Endothelial cell of umbilical vein (primary cell): ENCODE data around the gene COL18A1. TPM values are rescaled to one million over a fixed set of nuclear protein-coding genes. Genes with fewer than 3 reads are reported as not detected.

Experiments used
- BruUV-seq: library from RNA; stranded (reverse); fragments of 400-500 nt; replicated peaks from 2 replicates; lab custom pipeline; 2021; lab: Mats Ljungman, UMichigan
- CTCF ChIA-PET: fragments of 300-600, 350-600 bp; sonication (Branson Sonifier 250); formaldehyde crosslinking; loops from one replicate; lab custom pipeline; 2021; ENCODE audit warnings: antibody characterized with exemption, inconsistent platforms; lab: Charles Lee
- POLR2A ChIA-PET: fragments of 300-600, 350-600 bp; sonication (Branson Sonifier 250); formaldehyde crosslinking; loops from one replicate; lab custom pipeline; 2021; ENCODE audit warnings: antibody characterized with exemption, inconsistent platforms; lab: Charles Lee
- DNase-seq: peaks from one replicate; pipeline ENCODE4 v3.0.0-alpha.2; 2011; ENCODE audit warnings: low read depth, low spot score
- FAIRE-seq: peaks from 2 replicates; lab custom pipeline; 2011; peaks lifted over from hg19 to GRCh38; lab: Jason Lieb, UNC
- H2AFZ ChIP-seq: 2 replicates; pipeline ENCODE4 v1.6.0; 2012; ENCODE audit warnings: low read depth, low read length, control low read depth, inconsistent platforms
- H3K27ac ChIP-seq: 2 replicates; pipeline ENCODE4 v1.5.1; 2011; ENCODE audit warnings: low read depth, mild to moderate bottlenecking, control low read depth, low read length, moderate library complexity; ENCODE audit not compliant: insufficient read depth
- H3K27me3 ChIP-seq, 2 experiments: 2 replicates each; pipeline versions ENCODE4 v1.6.0 to v1.6.1; 2011; ENCODE audit warnings: low read length in 2 of 2, mixed read lengths in 1 of 2; ENCODE audit not compliant: control insufficient read depth in 2 of 2, insufficient read depth in 2 of 2
- H3K36me3 ChIP-seq, 2 experiments: 2 replicates in 1 of 2; 3 replicates in 1 of 2; pipeline ENCODE4 v1.5.1; 2011; ENCODE audit warnings: low read length in 2 of 2, mild to moderate bottlenecking in 1 of 2, moderate library complexity in 1 of 2; ENCODE audit not compliant: control insufficient read depth in 2 of 2, insufficient read depth in 2 of 2; ENCODE audit errors: extremely low read depth in 1 of 2
- H3K4me1 ChIP-seq: 3 replicates; pipeline ENCODE4 v1.5.1; 2011; ENCODE audit warnings: mild to moderate bottlenecking, low read length; ENCODE audit not compliant: control insufficient read depth, insufficient read depth; ENCODE audit errors: extremely low read depth
- H3K4me2 ChIP-seq: 2 replicates; pipeline ENCODE4 v1.6.1; 2011; ENCODE audit warnings: low read length, control low read depth, mixed read lengths; ENCODE audit not compliant: insufficient read depth
- H3K4me3 ChIP-seq, 3 experiments: fragments of 200-600 bp in 1 of 3; sonication (generic), shearing (Covaris generic) in 1 of 3; replicated peaks in 1 of 3; 2 replicates each; pipeline ENCODE4 v1.5.1; 2011 to 2016; ENCODE audit warnings: control low read depth in 3 of 3, low read length in 3 of 3, mild to moderate bottlenecking in 2 of 3, inconsistent platforms in 1 of 3, low read depth in 1 of 3, moderate library complexity in 1 of 3; ENCODE audit not compliant: insufficient read depth in 1 of 3
- H3K79me2 ChIP-seq: 2 replicates; pipeline ENCODE4 v1.6.0; 2012; ENCODE audit warnings: low read length, inconsistent platforms; ENCODE audit not compliant: control insufficient read depth, insufficient read depth
- H3K9ac ChIP-seq: replicated peaks from 2 replicates; pipeline ENCODE3; 2011; ENCODE audit warnings: low read length, control low read depth; ENCODE audit not compliant: insufficient read depth; ENCODE audit errors: extremely low read depth
- H3K9me1 ChIP-seq: replicated peaks from 3 replicates; pipeline ENCODE4 v1.6.0; 2011; ENCODE audit warnings: mild to moderate bottlenecking, low read length; ENCODE audit not compliant: control insufficient read depth, insufficient read depth; ENCODE audit errors: extremely low read depth
- H3K9me3 ChIP-seq: replicated peaks from 2 replicates; pipeline ENCODE4 v1.5.1; 2012; ENCODE audit warnings: low read length, inconsistent platforms; ENCODE audit not compliant: control insufficient read depth, insufficient read depth
- H4K20me1 ChIP-seq: replicated peaks from 2 replicates; pipeline ENCODE3; 2011; ENCODE audit warnings: mild to moderate bottlenecking, low read length; ENCODE audit not compliant: control insufficient read depth, insufficient read depth; ENCODE audit errors: extremely low read depth
- EZH2 ChIP-seq: IDR thresholded peaks from 2 replicates; pipeline ENCODE4 v1.6.1; 2012; ENCODE audit warnings: borderline replicate concordance, low read depth, mild to moderate bottlenecking, moderate library complexity, low read length, inconsistent platforms; ENCODE audit not compliant: severe bottlenecking
- FOS ChIP-seq: IDR thresholded peaks from 2 replicates; pipeline ENCODE4 v1.6.1; 2011; ENCODE audit warnings: mild to moderate bottlenecking, low read length, moderate library complexity, borderline replicate concordance; ENCODE audit not compliant: insufficient read depth
- GATA2 ChIP-seq: IDR thresholded peaks from 2 replicates; pipeline ENCODE4 v1.7.0; 2011; ENCODE audit warnings: low read depth, mild to moderate bottlenecking, moderate library complexity, mixed read lengths, low read length; ENCODE audit not compliant: insufficient read length, insufficient read depth
- JUN ChIP-seq: IDR thresholded peaks from 2 replicates; pipeline ENCODE4 v1.6.1; 2011; ENCODE audit warnings: borderline replicate concordance, low read depth; ENCODE audit not compliant: insufficient read length, insufficient read depth
- MYC ChIP-seq: IDR thresholded peaks from one replicate; pipeline ENCODE4 v1.6.1; 2011; ENCODE audit warnings: mild to moderate bottlenecking, low read depth, low read length
- POLR2A ChIP-seq: IDR thresholded peaks from 2 replicates; pipeline ENCODE4 v1.6.1; 2012; ENCODE audit warnings: low read depth, mild to moderate bottlenecking, control low read depth, low read length
- POLR2AphosphoS5 ChIP-seq: IDR thresholded peaks from 2 replicates; pipeline ENCODE4 v1.6.1; 2012; ENCODE audit warnings: low read depth, mild to moderate bottlenecking, control low read depth, low read length, moderate library complexity; ENCODE audit not compliant: insufficient read depth
- dilution Hi-C: fragments of 300-500 bp; cut with MboI; formaldehyde crosslinking; loops from one replicate; pipeline ENCODE4 v1.15.0; 2019; ENCODE audit warnings: low sequenced_read_pairs; ENCODE audit not compliant: extremely low pct_ligation_motif_present
- intact Hi-C: fragments of 100-400 bp; cut with micrococcal nuclease; formaldehyde crosslinking; loops from one replicate; pipeline ENCODE4 v1.10.0; 2022
- polyA plus RNA-seq, 4 experiments: library from polyadenylated mRNA; depleted of rRNA in 3 of 4; stranded (reverse) in 3 of 4; unstranded in 1 of 4; fragments of >200 nt; gene quantifications; 2 replicates each; pipeline versions ENCODE4 v1.2.1 to v1.2.3, GENCODE V29; 2011 to 2012; ENCODE audit warnings: missing spikeins in 1 of 4
- total RNA-seq: library from RNA; stranded (reverse); gene quantifications from 2 replicates; pipeline ENCODE4 v1.2.3, GENCODE V29; 2021
- TF ChIP-seq, protein P1 (sequence below), 2 donors: IDR thresholded peaks; 1 replicate in 1 of 2; 2 replicates in 1 of 2; pipeline ENCODE4 v1.5.1; 2011; ENCODE audit warnings: low read length in 2 of 2, mild to moderate bottlenecking in 2 of 2, moderate library complexity in 2 of 2, control low read depth in 1 of 2, inconsistent platforms in 1 of 2, low read depth in 1 of 2; ENCODE audit not compliant: insufficient read depth in 1 of 2; ENCODE audit errors: extremely low read depth in 1 of 2
- TF ChIP-seq, protein P2 (sequence below): IDR thresholded peaks from 2 replicates; pipeline ENCODE4 v1.6.1; 2011; ENCODE audit not compliant: insufficient read depth, insufficient read length

The COL18A1 gene
- total and polyA plus RNA-seq, 2 donors (not counting 3 experiments of a cell fraction or from before 2014, with no cell fraction given) = 198 to 252 TPM

DNA sequence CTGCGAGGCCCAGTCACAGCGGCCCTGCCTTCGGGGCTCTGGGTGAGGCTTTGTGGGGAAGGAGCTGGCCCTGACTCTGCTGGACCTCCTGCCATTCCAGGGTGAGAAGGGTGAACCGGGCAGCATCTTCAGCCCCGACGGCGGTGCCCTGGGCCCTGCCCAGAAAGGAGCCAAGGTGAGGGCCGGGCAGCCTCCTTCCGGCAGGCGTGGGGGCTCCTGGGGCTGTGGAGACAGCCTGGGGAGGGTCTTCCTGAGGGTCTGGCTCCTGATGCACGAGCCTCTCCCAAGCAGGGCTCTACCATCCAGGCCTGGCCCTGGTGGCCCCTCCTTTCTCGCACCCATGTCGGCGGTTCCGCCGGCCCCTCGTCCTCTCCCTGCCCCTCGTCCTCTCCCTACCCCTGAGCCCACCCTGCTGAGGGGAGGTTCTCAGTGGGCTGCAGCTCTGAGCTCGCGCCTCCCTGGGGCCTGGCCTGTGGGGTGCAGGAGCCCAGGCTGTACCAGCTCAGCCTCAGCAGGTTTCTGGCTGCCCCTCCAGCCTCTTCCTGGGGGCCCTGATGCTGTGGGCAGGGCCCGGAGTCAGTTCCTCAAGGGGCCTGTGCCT is 88.5 kb downstream of the COL18A1 start:
- no peak for FAIRE-seq
- Histone ChIP-seq H3K4me1 (no peaks in the 10 kb centered on the region), H3K9me3 (no peaks in the 10 kb centered on the region), H4K20me1 (no peaks in the 10 kb centered on the region), H3K9me1 (no peaks in the 10 kb centered on the region), H3K4me3 (no peak overlapping the region), H3K4me2 (no peak overlapping the region), H3K36me3 (peaks cover 6 to 50% of the 10 kb centered on the region in 2 experiments), H3K27ac (no peak overlapping the region), H3K9ac (no peak overlapping the region), H3K79me2 (no peaks in the 10 kb centered on the region), H2AFZ (no peak overlapping the region), H3K27me3 (no peaks in the 10 kb centered on the region)
- ChIA-PET CTCF (interaction anchor here (1.9 kb wide), 1 partner anchor 201 kb away, joined by 4 read pairs; no protein-coding TSS in a partner anchor), POLR2A (no interaction called here)
- no peak for DNase-seq
- dilution Hi-C loops = no loop called here
- BruUV-seq = no TSS peak
- TF ChIP-seq POLR2A (no peak), MYC (no peak), FOS (no peak), GATA2 (no peak), JUN (no peak), EZH2 (no peak), POLR2AphosphoS5 (no peak)
- TF ChIP-seq, protein P1, sequence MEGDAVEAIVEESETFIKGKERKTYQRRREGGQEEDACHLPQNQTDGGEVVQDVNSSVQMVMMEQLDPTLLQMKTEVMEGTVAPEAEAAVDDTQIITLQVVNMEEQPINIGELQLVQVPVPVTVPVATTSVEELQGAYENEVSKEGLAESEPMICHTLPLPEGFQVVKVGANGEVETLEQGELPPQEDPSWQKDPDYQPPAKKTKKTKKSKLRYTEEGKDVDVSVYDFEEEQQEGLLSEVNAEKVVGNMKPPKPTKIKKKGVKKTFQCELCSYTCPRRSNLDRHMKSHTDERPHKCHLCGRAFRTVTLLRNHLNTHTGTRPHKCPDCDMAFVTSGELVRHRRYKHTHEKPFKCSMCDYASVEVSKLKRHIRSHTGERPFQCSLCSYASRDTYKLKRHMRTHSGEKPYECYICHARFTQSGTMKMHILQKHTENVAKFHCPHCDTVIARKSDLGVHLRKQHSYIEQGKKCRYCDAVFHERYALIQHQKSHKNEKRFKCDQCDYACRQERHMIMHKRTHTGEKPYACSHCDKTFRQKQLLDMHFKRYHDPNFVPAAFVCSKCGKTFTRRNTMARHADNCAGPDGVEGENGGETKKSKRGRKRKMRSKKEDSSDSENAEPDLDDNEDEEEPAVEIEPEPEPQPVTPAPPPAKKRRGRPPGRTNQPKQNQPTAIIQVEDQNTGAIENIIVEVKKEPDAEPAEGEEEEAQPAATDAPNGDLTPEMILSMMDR (IDR thresholded peaks at IDR 0.05; ENCODE audit: extremely low read depth in 1 of 2, insufficient read depth in 1 of 2, low read depth in 1 of 2, low read length in 2 of 2) = no peak
- TF ChIP-seq, protein P2, sequence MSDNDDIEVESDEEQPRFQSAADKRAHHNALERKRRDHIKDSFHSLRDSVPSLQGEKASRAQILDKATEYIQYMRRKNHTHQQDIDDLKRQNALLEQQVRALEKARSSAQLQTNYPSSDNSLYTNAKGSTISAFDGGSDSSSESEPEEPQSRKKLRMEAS = no peak
- intact Hi-C loops = no loop called here
